ENCODE data around the gene PHF20. TPM values are rescaled to one million over a fixed set of nuclear protein-coding genes. Genes with fewer than 3 reads are reported as not detected.

PHF20 gene
- polyA plus RNA-seq, 1 donor from 2014 or later: 49.2 TPM

GRCh38 chr20:35975576-35976373 lies 204.0 kb downstream of the PHF20 start:
- H3K27ac ChIP-seq (ENCODE audit: low read length): no peak overlapping the region
- H3K79me2 ChIP-seq (replicated peaks; ENCODE audit: insufficient read depth, low read length): no peaks in the 10 kb centered on the region
- H3K36me3 ChIP-seq (ENCODE audit: insufficient read depth, low read length): no peaks in the 10 kb centered on the region
- H3K9me3 ChIP-seq (ENCODE audit: low read length): no peaks in the 10 kb centered on the region
- no peaks in the 10 kb centered on the region for H3F3A ChIP-seq (ENCODE audit: insufficient read depth, low read length, poor library complexity, severe bottlenecking)
- no peak overlapping the region for H2AFZ ChIP-seq (ENCODE audit: low read depth, low read length)
- H3K4me2 ChIP-seq (ENCODE audit: low read length): no peak overlapping the region
- H3K9me2 ChIP-seq (ENCODE audit: insufficient read depth, low read length): no peaks in the 10 kb centered on the region
- TF ChIP-seq TAF1 (IDR thresholded peaks at IDR 0.05; ENCODE audit: low read depth) (no peak), SMC3 (conservative IDR thresholded peaks at IDR 0.05; ENCODE audit: poor library complexity) (no peak)
- no peak overlapping the region for H3K9ac ChIP-seq (ENCODE audit: low read length)
- H4K20me1 ChIP-seq (ENCODE audit: insufficient read depth): no peaks in the 10 kb centered on the region
- no peak overlapping the region for H3K4me3 ChIP-seq (ENCODE audit: low read length)
- no peaks in the 10 kb centered on the region for H3K27me3 ChIP-seq (ENCODE audit: insufficient read depth, low read depth, low read length)

GRCh38 chr20:35978041-35978513 lies 206.3 kb downstream of the PHF20 start:
- Histone ChIP-seq H2AFZ (ENCODE audit: low read depth, low read length) (no peak overlapping the region), H3F3A (ENCODE audit: insufficient read depth, low read length, poor library complexity, severe bottlenecking) (no peaks in the 10 kb centered on the region), H3K4me3 (ENCODE audit: low read length) (no peak overlapping the region), H3K9me3 (ENCODE audit: low read length) (no peaks in the 10 kb centered on the region), H3K27me3 (ENCODE audit: insufficient read depth, low read depth, low read length) (no peaks in the 10 kb centered on the region), H3K4me2 (ENCODE audit: low read length) (no peak overlapping the region), H3K36me3 (ENCODE audit: insufficient read depth, low read length) (no peaks in the 10 kb centered on the region), H3K9ac (ENCODE audit: low read length) (no peak overlapping the region), H3K9me2 (ENCODE audit: insufficient read depth, low read length) (no peaks in the 10 kb centered on the region), H3K79me2 (replicated peaks; ENCODE audit: insufficient read depth, low read length) (no peaks in the 10 kb centered on the region), H4K20me1 (ENCODE audit: insufficient read depth) (no peaks in the 10 kb centered on the region), H3K27ac (ENCODE audit: low read length) (no peak overlapping the region)
- no peak for TF ChIP-seq TAF1 (IDR thresholded peaks at IDR 0.05; ENCODE audit: low read depth)

DNA sequence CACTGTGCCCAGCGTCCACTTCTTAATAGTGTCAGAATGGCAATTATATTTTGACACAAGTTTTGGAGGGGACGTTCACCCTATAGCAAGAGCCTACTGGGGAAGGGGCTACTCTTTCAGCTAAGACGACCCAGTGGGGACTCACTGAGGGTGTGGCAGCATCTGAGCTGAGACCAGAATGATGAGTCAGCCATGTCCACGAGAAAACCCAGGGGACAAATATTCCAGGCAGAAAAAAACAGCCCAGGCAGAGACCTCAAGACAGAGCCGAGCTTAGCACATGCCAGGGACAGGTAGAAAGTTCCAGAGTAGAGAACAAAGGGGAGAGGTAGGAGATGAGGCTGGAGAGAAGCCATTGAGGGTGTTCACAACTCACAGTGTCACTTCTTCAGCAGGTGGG lies 207.7 kb downstream of the PHF20 start:
- H3K79me2 ChIP-seq (replicated peaks; ENCODE audit: insufficient read depth, low read length): no peaks in the 10 kb centered on the region
- H3K27me3 ChIP-seq (ENCODE audit: insufficient read depth, low read depth, low read length): no peaks in the 10 kb centered on the region
- H3K9me3 ChIP-seq (ENCODE audit: low read length): no peaks in the 10 kb centered on the region
- no peaks in the 10 kb centered on the region for H4K20me1 ChIP-seq (ENCODE audit: insufficient read depth)
- H3F3A ChIP-seq (ENCODE audit: insufficient read depth, low read length, poor library complexity, severe bottlenecking): no peaks in the 10 kb centered on the region
- H3K27ac ChIP-seq (ENCODE audit: low read length): no peak overlapping the region
- no peak overlapping the region for H3K4me2 ChIP-seq (ENCODE audit: low read length)
- H3K9me2 ChIP-seq (ENCODE audit: insufficient read depth, low read length): no peaks in the 10 kb centered on the region
- no peaks in the 10 kb centered on the region for H3K36me3 ChIP-seq (ENCODE audit: insufficient read depth, low read length)
- no peak overlapping the region for H3K4me3 ChIP-seq (ENCODE audit: low read length)
- H2AFZ ChIP-seq (ENCODE audit: low read depth, low read length): no peak overlapping the region
- TF ChIP-seq RAD21 (conservative IDR thresholded peaks at IDR 0.05) (no peak), EZH2 (IDR thresholded peaks at IDR 0.05; ENCODE audit: borderline replicate concordance, insufficient read depth, low read length, poor library complexity, severe bottlenecking) (no peak), SMC3 (conservative IDR thresholded peaks at IDR 0.05; ENCODE audit: poor library complexity) (no peak), EP300 (conservative IDR thresholded peaks at IDR 0.05; ENCODE audit: poor library complexity, severe bottlenecking) (no peak), CTCF (IDR thresholded peaks at IDR 0.05; ENCODE audit: poor library complexity, severe bottlenecking) (no peak), TAF1 (IDR thresholded peaks at IDR 0.05; ENCODE audit: low read depth) (no peak), POLR2AphosphoS5 (IDR thresholded peaks at IDR 0.05) (no peak), REST (IDR thresholded peaks at IDR 0.05; ENCODE audit: borderline replicate concordance) (no peak), MXI1 (conservative IDR thresholded peaks at IDR 0.05; ENCODE audit: poor library complexity, severe bottlenecking) (no peak)
- no peak overlapping the region for H3K9ac ChIP-seq (ENCODE audit: low read length)
